HG03097 (cell line): ENCODE results near the gene SLC39A5.

Experiments used
- ATAC-seq: cut with Tn5 transposase; IDR thresholded peaks from one replicate; pipeline ENCODE4 v1.9.1; 2021; ENCODE audit not compliant: unreplicated experiment, low FRiP score

Gene SLC39A5

DNA sequence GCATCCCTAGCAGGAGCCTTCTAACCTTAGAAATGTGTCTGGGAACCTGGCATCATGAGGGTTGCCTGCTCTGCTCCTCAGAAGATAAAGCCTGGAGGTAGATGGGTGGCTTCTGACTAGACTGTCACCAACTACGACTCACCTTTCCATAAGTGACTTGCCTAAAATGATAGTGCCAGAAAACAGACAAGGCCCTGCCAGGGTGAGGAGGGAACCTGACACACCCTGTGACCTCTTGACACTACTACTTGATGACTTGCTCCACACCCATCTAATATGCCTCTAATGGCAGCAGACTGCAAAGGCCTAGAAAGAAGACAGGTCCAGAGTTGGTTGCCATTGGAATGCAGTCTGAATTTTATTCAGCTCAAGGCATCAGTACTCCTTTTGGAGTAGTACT, 17.5 kb upstream of the SLC39A5 start:
- ATAC-seq: no peak

DNA sequence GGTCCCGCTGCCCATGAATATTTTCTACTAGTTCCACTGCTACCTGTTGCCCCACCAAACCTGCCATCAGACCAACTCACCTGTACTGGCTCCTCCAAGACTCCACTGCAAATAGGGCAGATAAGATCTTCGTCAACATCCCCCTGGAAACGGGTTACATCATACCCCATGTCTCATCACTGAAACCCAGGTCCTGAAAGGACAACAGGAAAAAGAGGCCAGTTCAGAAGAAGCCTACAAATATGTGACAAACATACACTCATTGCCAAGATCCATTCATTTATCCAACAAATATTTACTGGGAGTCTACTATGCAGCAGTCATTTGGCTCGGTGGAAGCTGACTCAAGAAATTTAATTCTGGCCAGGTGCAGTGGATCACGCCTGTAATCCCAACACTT, 16.0 kb upstream of the SLC39A5 start:
- ATAC-seq: no peak

DNA sequence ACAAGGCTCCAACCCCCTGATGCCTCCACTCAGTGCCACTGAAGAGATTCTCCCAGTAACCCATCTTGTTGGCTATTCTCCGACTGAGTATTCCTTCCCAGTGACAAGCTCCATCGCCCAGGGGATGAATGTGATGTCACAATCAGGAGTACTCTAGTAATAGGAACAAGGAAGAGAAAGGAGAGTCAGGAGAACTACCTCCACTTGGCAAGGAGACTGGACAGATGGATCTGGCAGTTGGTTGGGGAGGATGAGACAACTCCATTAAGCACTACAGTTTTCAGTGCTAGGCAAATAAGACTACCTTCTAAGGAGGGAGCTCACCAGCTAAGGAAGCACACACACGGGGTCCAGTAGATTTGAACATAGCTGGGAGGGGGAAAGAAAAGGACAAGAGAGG, 13.4 kb upstream of the SLC39A5 start:
- ATAC-seq: no peak

DNA sequence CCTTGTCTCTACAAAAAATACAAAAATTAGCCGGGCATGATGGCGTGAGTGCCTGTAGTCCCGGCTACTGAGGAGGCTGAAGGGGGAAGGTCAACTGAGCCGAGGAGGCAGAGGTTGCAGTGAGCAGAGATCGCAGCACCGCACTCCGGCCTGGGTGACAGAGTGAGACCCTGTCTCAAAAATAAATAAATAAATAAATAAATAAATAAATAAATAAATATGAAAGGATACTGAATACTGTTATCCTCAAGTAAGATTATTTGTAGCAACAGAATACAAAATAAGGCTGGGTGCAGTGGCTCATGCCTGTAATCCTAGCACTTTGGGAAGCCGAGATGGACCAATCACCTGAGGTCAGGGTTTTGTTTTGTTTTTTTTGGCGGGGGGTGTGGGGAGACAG, 10.0 kb upstream of the SLC39A5 start:
- no peak for ATAC-seq

DNA sequence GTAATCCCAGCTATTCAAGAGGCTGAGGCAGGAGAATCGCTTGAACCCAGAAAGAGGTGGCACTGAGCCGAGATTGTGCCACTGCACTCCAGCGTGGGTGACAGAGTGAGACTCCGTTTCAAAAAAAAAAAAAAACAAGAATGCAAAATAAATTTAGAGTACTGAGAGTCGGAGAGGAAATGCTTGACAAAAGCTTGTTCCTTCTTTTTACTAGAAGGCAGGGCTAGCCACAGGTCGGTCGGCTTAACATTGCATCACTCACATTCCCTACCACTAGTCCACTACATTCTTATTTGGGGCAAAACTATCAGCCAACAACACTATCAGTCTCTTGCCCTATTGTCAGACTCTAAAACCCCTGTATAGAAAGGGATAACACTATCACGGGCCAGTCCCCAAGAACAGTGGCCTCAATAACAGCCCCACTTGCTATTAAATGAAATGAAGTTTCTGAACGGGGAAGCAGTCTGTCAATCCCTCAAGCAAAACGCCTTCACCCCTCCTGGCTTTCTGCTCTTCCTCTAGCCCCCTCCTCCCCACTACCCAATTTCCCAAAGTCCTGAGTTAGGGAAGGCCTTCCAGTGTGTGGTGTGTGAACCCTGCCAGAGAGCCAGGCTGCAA, 9.1 kb upstream of the SLC39A5 start:
- ATAC-seq: no peak

DNA sequence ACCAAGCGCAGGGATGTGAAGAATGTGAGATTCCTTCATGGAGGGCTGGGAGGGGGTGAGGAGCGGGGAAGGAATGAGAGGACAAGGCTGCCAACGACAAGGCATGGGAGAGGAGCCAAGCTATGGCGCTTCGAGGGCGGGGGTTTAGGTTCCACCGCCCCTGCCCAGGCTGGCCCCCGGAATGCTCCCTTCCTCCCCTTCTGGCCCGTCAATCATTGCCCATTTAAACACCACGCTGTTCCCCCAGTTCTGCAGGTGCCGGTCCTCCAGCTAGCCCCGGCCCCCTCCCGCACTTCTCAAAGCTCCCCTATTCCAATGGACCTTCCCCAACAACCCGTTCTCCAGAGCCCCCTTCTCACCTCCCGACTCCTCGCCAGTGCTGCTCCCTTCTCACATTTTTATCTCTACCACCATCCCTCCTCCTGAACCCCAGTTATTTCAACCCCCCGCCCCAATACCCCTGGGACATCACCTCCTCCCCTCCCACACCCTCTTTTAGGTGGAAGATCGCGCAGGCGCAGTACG, 8.6 kb upstream of the SLC39A5 start:
- peak; percentile 16 for ATAC-seq

DNA sequence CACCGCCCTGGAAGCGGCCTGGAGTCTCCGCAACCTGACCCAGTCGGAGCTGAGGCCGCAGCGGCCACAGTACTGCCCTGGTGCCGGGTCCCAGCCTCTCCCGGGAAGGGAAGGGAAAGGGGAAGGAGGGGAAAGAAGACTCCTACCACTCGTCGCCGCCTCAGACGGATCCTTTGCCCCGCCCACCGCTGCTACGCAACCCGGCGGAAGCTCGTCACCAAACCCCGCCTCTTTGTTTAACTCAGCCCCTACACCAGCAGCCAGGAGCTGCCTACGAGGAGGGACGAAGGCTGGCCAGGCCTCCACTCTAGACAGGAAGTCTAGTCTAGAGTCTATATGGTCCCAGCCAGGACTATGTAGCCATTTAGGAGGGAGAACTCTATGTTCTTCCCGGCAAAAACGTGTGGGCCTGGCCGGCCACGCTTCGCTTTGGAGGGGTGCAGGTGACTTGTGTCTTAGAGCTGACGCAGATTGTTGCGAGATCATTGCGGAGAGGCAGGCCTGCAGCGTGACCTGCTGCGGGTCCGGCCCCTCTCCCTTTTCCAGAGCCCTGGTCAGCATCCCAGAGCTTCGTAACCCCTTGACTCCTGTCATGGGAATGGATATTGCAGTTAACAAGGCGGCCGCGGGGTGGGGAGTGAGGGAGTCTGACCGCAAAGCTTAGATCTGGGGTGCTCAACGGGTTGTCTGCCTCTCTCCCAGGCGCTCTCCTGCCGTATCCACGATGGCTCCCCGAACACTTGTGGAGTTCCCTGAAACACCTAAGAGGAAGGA, 7.9 kb upstream of the SLC39A5 start, which contains the start of gene RNF41:
TSS of gene RNF41 (minus strand) at position 166 of the 774 bp plus-strand sequence. CDS start 7,875 bp downstream, outside the sequence.
- peak; percentile 72 for ATAC-seq

DNA sequence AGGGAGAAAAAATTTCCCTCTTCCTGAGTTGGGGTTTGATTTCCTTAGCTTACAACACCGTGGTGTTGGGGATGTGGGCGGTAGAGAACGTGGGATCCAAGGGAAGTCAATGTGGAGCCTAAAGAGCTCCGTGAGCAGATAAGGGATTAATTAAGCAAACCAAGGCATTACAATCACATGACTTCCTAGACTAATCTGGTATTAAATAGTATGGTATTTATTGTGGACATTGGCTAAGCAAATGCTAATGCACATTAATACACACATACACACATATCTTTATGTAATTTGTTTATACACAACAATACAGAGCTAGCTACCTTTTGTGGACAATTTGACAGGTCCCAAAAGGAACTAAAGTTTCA, 7.3 kb upstream of the SLC39A5 start:
- ATAC-seq: no peak

DNA sequence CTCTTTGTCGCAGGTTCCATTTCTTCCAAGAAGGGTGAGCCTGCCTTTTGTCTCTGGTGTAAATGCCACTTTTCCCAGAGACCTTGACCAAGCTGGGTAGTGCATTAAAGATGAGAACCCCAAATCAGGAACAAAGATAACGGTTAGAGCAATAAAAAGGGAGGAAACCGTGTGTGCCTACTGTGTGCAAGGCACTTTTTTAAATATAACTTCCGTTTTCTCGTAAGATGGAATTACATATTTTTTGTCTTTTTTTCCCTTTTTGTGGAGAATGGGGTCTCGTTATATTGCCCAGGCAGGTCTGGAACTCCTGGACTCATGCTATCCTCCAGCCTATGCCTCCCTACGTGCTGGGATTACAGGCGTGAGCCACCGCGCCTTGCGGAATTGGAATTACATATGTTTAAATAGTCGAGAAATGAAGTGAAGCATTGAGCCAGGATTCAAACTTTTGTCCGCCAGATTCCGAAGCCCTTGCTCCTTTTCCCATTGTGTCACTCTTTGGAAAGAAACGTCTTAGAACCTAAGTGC, 6.2 kb upstream of the SLC39A5 start:
- no peak for ATAC-seq

DNA sequence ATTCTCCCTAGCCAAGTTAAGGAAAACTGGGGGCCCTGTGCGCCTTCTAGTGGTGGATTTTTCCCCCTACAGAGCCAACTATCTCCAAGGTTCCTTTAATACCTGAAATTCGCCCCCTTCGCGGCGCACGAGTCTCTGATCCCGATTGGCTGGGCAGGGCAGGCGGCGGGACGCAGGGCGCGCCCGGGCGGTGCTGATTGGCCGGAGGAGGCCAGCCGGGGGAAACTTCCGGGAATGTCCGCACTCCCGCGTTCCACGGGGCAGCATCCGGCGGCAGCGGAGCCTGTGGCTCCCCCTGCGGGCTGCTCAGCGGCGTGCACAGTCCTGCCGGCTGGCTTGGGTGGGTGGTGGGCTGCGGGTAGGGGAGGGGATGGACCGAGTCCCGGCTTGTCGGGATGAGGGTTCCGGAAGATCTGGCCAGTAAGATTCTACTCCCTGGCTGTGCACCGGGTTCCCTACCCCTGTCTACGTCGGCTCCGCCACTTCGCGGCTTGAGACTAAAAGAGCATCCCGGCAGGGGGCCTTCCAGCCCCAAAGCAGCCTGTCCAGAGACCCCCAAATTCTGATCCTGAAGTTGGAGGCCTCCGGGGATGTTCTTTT, 5.6 kb upstream of the SLC39A5 start, which contains the start of gene NABP2:
TSS of gene NABP2 (plus strand) at position 241 of the 600 bp plus-strand sequence. CDS start 515 bp downstream, outside the sequence.
- peak; percentile 64 for ATAC-seq

DNA sequence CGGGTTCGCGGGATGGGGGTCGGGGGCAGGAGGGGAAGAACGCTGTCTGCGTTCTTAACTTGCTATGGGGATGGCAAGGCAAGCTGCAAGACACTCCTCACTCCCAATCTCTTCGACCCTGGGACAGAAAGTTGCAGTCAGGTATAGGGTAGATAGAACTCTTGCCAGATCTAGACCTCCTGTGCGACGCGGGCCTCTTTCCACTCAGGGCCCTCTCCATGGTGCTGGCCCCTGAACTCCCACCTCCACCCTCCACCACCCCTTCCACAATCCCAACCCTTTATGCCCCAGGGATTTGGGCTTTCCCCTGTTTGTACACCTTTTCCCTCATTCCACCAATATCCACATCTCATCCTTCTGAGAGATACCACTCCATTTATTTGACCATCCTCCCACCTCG, 4.9 kb upstream of the SLC39A5 start:
- ATAC-seq: no peak

DNA sequence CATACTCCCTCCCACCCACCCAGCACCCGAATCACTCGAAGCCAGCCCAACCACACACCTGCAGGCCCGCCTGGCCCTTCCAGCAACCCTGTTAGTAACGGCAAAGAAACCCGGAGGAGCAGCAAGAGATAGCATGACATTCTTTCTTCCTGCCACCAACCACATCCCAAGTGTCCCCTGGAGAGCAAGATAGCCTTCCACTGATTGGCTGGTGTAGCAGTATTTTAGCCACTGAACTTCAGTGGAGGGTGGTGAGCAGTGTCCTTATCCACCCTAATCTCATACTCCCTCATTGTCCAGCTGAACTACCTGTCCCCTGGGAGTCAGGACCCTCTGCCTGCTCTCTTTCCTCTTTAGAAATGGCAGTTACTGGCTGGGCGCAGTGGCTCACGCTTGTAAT, 769 bp upstream of the SLC39A5 start:
- ATAC-seq: no peak

DNA sequence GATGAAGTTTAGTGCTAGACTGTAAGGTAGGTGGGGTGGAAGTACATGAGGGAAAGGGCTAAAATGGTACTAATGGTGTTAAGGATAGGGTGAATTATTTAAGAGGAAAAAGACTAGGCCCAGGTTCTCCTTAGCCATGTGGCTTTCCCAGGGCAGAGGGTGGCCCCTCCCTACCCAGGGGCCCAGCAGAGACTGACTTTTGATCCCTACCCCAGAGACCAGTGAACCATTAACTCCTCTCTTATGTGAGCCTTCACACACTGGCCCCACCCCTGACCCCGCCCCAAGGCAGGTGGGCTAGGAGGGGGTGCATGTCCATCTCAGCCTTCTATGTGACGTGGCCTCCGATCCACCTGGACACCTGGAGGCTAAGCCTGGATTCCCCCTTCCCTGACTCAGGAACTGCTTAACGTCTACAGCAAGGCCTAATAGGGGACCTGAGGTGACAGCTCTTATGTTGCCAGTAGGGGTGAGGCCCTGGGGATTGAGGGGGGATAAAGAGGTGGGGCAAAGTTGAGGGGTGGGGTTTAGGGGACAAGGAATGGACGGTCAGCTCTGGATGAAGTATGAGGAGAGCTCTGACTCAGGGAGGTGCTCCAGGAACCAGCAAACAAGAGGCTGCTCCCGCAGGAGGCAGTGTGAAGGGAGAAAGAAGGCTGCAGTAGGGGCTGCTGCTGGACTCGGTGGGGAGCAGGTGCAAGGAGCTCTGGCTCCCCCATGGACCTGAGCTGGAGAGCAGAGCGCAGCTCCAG, 757 bp downstream of the SLC39A5 start:
- ATAC-seq: no peak

DNA sequence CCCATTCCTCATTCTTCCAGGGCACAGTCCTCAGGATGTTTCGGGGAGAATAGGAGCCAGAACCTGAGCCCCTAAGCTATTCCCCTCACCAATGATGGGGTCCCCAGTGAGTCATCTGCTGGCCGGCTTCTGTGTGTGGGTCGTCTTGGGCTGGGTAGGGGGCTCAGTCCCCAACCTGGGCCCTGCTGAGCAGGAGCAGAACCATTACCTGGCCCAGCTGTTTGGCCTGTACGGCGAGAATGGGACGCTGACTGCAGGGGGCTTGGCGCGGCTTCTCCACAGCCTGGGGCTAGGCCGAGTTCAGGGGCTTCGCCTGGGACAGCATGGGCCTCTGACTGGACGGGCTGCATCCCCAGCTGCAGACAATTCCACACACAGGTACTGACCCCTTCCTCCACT, 1.3 kb downstream of the SLC39A5 start:
- no peak for ATAC-seq

DNA sequence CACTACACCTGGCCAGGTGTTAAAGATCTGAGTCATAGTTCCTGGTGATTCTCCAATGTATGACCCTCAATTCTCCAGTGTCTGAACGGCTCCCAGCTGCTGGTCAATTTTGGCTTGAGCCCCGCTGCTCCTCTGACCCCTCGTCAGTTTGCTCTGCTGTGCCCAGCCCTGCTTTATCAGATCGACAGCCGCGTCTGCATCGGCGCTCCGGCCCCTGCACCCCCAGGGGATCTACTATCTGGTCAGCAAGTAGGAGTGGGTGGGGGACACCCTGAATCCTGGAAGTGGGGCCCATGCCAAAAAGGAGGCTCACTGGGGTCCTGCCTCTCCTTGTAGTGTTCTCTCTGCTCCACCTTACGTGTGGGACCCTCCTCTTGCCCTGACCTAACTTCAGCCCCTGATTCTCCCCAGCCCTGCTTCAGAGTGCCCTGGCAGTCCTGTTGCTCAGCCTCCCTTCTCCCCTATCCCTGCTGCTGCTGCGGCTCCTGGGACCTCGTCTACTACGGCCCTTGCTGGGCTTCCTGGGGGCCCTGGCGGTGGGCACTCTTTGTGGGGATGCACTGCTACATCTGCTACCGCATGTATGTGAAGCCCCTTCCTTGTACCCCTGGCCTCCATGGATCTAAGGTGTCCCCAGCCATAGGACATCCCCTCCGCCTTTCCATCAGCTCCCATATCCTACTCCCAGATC, 5.0 kb downstream of the SLC39A5 start:
- ATAC-seq: no peak

DNA sequence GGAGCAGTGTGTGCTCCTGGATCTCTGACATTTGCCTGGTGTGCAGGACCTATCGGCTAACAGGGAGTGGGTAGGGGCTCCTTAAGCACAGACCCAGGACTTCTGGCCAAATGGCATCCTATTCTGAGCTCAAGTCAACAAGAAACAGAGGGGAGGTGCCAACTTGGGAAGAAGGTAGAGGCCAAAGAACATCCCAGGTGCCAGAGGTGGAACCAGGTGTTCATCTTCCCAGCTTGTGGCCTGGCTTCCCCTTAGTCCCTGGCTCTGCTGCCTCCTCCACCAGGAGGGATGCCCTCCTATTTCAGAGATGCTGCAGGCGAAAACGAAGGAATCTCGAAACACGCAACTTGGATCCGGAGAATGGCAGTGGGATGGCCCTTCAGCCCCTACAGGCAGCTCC, 6.2 kb downstream of the SLC39A5 start:
- no peak for ATAC-seq

DNA sequence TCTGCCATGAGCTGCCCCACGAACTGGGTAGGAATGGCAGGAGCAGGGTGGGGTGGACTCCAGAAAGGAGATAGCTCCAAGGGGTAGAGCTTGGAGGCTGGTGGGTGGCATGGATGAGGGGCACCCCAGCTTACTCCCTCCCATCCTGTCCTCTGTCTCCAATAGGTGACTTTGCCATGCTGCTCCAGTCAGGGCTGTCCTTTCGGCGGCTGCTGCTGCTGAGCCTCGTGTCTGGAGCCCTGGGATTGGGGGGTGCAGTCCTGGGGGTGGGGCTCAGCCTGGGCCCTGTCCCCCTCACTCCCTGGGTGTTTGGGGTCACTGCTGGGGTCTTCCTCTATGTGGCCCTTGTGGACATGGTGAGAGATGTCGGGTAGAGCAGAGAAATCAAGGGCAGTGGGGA, 7.1 kb downstream of the SLC39A5 start:
- ATAC-seq: no peak

DNA sequence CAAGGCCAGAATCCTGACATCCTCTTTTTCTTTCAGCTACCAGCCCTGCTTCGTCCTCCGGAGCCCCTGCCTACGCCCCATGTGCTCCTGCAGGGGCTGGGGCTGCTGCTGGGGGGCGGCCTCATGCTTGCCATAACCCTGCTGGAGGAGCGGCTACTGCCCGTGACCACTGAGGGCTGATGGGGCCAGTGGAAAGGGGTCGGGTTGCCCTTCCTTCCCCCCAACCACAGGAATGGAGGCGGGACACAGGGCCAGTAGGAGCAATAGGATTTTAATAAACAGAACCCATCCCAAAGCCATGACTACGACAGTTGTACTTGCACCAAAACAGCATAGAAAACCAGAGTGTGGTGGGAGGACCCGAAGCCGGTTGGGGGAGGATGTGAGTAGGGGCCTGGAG, 7.7 kb downstream of the SLC39A5 start:
- ATAC-seq: no peak

DNA sequence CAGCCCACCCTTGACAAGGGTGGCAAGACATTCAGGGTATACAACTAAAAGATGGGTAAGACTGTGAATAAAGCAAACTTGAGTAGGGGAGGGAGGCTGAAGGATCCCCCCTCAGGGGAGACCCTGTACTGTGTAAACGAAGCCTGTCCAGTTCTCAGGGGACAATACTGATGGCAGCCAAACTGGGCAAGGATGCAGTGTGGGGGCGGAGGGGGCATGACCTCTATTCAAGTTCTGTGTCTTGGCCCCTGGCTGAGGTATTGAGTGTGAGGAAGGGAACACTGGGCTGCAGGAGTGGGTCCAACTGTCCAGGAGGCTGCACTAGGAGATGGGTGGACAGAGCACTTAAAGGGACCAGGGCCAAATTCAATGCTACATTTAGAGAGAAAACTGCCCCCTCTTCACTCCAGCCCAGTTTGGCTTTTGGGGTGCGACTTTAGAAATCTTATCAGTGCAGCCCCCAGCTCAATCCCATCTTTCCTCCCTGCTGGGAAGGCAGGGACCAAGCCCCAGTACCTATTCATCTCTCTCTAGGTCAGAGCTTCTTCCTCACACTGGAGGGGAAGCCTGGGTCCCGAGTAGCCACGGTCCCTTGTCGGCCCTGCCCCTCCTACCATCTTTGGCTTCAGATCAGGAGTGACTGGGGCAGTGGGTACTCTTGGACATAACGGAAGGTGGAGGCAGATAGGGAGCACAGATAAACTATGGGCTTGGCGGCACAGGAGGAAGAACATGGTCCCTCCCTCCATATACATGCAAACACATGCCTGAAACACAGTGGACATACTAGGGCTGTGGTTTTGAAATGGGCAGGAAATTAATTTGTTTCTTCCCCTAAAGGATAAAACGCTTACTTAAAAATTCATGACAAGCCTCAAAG, 11.8 kb downstream of the SLC39A5 start:
- ATAC-seq: no peak
